ENCODE results near the gene EPHB1. TPM values are rescaled to one million over a fixed set of nuclear protein-coding genes. Genes with fewer than 3 reads are reported as not detected.

EPHB1 gene
- total RNA-seq, 1 donor, result 0.36 TPM

- H3K4me2 ChIP-seq (ENCODE audit: insufficient read depth, low read length), result no peak overlapping the region
- no peaks in the 10 kb centered on the region for H3K9me3 ChIP-seq (ENCODE audit: low read depth, low read length)
- TF ChIP-seq CTCF (IDR thresholded peaks at IDR 0.05; ENCODE audit: extremely low read depth, low read depth, low read length), result no peak
- H4K20me1 ChIP-seq (ENCODE audit: insufficient read depth, low read length), result no peaks in the 10 kb centered on the region
- no peak overlapping the region for H2AFZ ChIP-seq (ENCODE audit: low read length)
- no peaks in the 10 kb centered on the region for H3K4me1 ChIP-seq (ENCODE audit: insufficient read depth, low read length)
- no peak for DNase-seq (ENCODE audit: insufficient read length, low spot score, missing footprints)
- H3K27ac ChIP-seq (ENCODE audit: low read depth, low read length), result no peak overlapping the region
- H3K36me3 ChIP-seq (ENCODE audit: insufficient read depth, low read length), result no peaks in the 10 kb centered on the region
- H3K27me3 ChIP-seq (ENCODE audit: insufficient read depth, low read length), result no peaks in the 10 kb centered on the region
- no peaks in the 10 kb centered on the region for H3K79me2 ChIP-seq (ENCODE audit: insufficient read depth, low read length)
- no peak overlapping the region for H3K4me3 ChIP-seq (ENCODE audit: insufficient read depth, low read length)
Measured at GRCh38 chr3:135249186-135249585, 454.1 kb downstream of the EPHB1 start.

GRCh38 chr3:135258916-135259315 is 463.9 kb downstream of the EPHB1 start:
- Histone ChIP-seq H3K27me3 (ENCODE audit: insufficient read depth, low read length) (no peaks in the 10 kb centered on the region), H4K20me1 (ENCODE audit: insufficient read depth, low read length) (no peaks in the 10 kb centered on the region), H2AFZ (ENCODE audit: low read length) (no peak overlapping the region), H3K27ac (ENCODE audit: low read depth, low read length) (no peak overlapping the region), H3K9me3 (ENCODE audit: low read depth, low read length) (no peaks in the 10 kb centered on the region), H3K36me3 (ENCODE audit: insufficient read depth, low read length) (no peaks in the 10 kb centered on the region), H3K4me2 (ENCODE audit: insufficient read depth, low read length) (no peak overlapping the region), H3K4me1 (ENCODE audit: insufficient read depth, low read length) (no peaks in the 10 kb centered on the region), H3K79me2 (ENCODE audit: insufficient read depth, low read length) (no peaks in the 10 kb centered on the region), H3K4me3 (ENCODE audit: insufficient read depth, low read length) (no peak overlapping the region)
- TF ChIP-seq CTCF (IDR thresholded peaks at IDR 0.05; ENCODE audit: extremely low read depth, low read depth, low read length), result no peak
- no peak for DNase-seq (ENCODE audit: insufficient read length, low spot score, missing footprints)

- Histone ChIP-seq H3K9me3 (ENCODE audit: low read depth, low read length) (no peaks in the 10 kb centered on the region), H3K27me3 (ENCODE audit: insufficient read depth, low read length) (no peaks in the 10 kb centered on the region), H3K4me2 (ENCODE audit: insufficient read depth, low read length) (no peak overlapping the region), H3K27ac (ENCODE audit: low read depth, low read length) (no peak overlapping the region), H3K79me2 (ENCODE audit: insufficient read depth, low read length) (no peaks in the 10 kb centered on the region), H2AFZ (ENCODE audit: low read length) (no peak overlapping the region), H4K20me1 (ENCODE audit: insufficient read depth, low read length) (no peaks in the 10 kb centered on the region), H3K4me3 (ENCODE audit: insufficient read depth, low read length) (no peak overlapping the region), H3K4me1 (ENCODE audit: insufficient read depth, low read length) (no peaks in the 10 kb centered on the region), H3K36me3 (ENCODE audit: insufficient read depth, low read length) (no peaks in the 10 kb centered on the region)
- no peak for DNase-seq (ENCODE audit: insufficient read length, low spot score, missing footprints)
- TF ChIP-seq CTCF (IDR thresholded peaks at IDR 0.05; ENCODE audit: extremely low read depth, low read depth, low read length), result no peak
Measured at GRCh38 chr3:135260025-135260424, 465.0 kb downstream of the EPHB1 start.

- Histone ChIP-seq H3K4me3 (ENCODE audit: insufficient read depth, low read length) (no peak overlapping the region), H3K4me2 (ENCODE audit: insufficient read depth, low read length) (no peak overlapping the region), H3K27ac (ENCODE audit: low read depth, low read length) (no peak overlapping the region), H3K9me3 (ENCODE audit: low read depth, low read length) (no peaks in the 10 kb centered on the region), H3K36me3 (ENCODE audit: insufficient read depth, low read length) (no peaks in the 10 kb centered on the region), H3K27me3 (ENCODE audit: insufficient read depth, low read length) (no peaks in the 10 kb centered on the region), H4K20me1 (ENCODE audit: insufficient read depth, low read length) (no peaks in the 10 kb centered on the region), H3K79me2 (ENCODE audit: insufficient read depth, low read length) (no peaks in the 10 kb centered on the region), H3K4me1 (ENCODE audit: insufficient read depth, low read length) (no peaks in the 10 kb centered on the region), H2AFZ (ENCODE audit: low read length) (no peak overlapping the region)
- no peak for DNase-seq (ENCODE audit: insufficient read length, low spot score, missing footprints)
- TF ChIP-seq CTCF (IDR thresholded peaks at IDR 0.05; ENCODE audit: extremely low read depth, low read depth, low read length), result no peak
Measured at GRCh38 chr3:135261214-135261775, 466.2 kb downstream of the EPHB1 start.

Measured in osteoblast (primary cell).